Prostate gland (tissue), 2 donors: ENCODE measurements around the gene SLC34A1. TPM values are rescaled to one million over a fixed set of nuclear protein-coding genes. Genes with fewer than 3 reads are reported as not detected.

Experiments
- DNase-seq: peaks from one replicate; pipeline ENCODE4 v3.0.0-alpha.2; 2019; ENCODE audit warnings: low spot score
- H3K27ac ChIP-seq, 2 donors: fragments of 200-600 bp; sonication (generic); 2 replicates each; pipeline ENCODE4 v1.5.1; 2017 to 2019
- H3K27me3 ChIP-seq: fragments of 200-600 bp; sonication (generic); replicated peaks from 2 replicates; pipeline ENCODE4 v1.5.1; 2019; ENCODE audit not compliant: insufficient read depth
- H3K36me3 ChIP-seq, 2 donors: fragments of 200-600 bp; sonication (generic); 1 replicate in 1 of 2; 2 replicates in 1 of 2; pipeline versions ENCODE4 v1.5.1 to v1.8.1; 2017 to 2019
- H3K4me1 ChIP-seq: fragments of 200-600 bp; sonication (generic); replicated peaks from 2 replicates; pipeline ENCODE4 v1.5.1; 2019
- H3K4me3 ChIP-seq, 2 donors: fragments of 200-600 bp; sonication (generic); 2 replicates each; pipeline ENCODE4 v1.5.1; 2017 to 2019
- H3K9me3 ChIP-seq: fragments of 200-600 bp; sonication (generic); 2 replicates; pipeline ENCODE4 v1.5.1; 2017
- CTCF ChIP-seq, 4 experiments: fragments of 200-600 bp in 2 of 4; fragments of 450-650 bp in 2 of 4; sonication (generic) in 2 of 4; IDR thresholded peaks; 1 replicate in 3 of 4; 2 replicates in 1 of 4; pipeline ENCODE4 v1.5.1; 2016 to 2019; ENCODE audit warnings: antibody characterized with exemption in 4 of 4, mild to moderate bottlenecking in 2 of 4, moderate library complexity in 2 of 4
- POLR2A ChIP-seq: fragments of 450-650 bp; IDR thresholded peaks from one replicate; pipeline ENCODE4 v1.6.1; 2016; ENCODE audit warnings: antibody characterized with exemption, mild to moderate bottlenecking
- POLR2AphosphoS5 ChIP-seq: sonication (generic); formaldehyde crosslinking; IDR thresholded peaks from one replicate; pipeline ENCODE4 v1.6.1; 2017; ENCODE audit warnings: antibody characterized with exemption
- whole genome bisulfite sequencing: methylation state at CpG from one replicate; pipeline ENCODE4 v1.1.5; 2018; 5-methylcytosine and 5-hydroxymethylcytosine counted together
- intact Hi-C: fragments of 100-400 bp; cut with DNase I; formaldehyde crosslinking; loops from one replicate; pipeline ENCODE4 v1.14.2; 2022
- total RNA-seq, 2 donors: library from RNA; depleted of rRNA; stranded (reverse); fragments of >200 nt; gene quantifications; one replicate each; pipeline ENCODE4 v1.1.0, GENCODE V29; 2016

SLC34A1 gene
- total RNA-seq, 2 donors from 2014 or later, result not detected

DNA sequence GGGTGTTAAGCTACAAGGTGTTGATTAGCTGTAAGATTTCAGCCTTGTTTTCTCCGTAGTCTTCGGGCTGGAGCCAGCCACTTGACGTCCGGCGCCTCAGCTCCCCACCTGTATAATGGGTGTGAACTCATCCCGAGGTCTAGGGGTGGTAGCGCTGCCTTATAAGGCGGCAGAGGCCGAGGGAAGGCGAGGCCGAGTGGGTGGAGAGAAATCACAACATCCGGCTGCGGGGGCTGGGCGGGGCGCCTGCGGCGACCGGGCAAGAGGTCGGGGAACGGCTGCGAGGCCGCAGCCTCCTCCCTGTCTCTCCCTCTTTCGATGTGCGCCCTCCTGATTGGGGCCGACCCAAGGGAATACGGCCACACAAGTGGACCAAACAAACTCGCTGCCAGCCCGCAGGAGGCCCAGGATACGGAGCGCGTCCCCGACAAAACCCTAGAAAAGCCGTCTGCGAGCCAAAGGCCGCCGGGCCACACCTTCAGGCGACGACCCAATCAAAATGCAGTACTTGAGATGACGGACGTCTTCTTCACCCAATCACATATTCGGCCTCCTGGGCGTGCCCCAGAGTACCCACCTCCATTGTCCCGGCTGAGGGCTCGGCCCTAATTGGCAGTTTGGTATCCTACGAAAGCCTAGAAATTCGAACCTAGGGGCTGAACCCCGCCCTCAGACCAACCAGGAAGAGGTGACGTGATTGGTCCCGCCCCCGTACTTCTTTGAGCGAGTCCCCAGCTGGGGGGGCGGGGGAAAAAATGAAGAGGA is 41.7 kb downstream of the SLC34A1 start:
- H3K4me3 ChIP-seq, result peak overlapping the region; percentile 31 to 56
- peak; percentile 100 for DNase-seq
- H3K27ac ChIP-seq, result peak overlapping the region; percentile 92 to 94
- peaks cover 3% of the 10 kb centered on the region for H3K4me1 ChIP-seq
- WGBS, result under 1% methylated on average over 52 of the region's 52 CpGs
- TF ChIP-seq POLR2A (peak; percentile 85), CTCF (IDR thresholded peaks at IDR 0.05) (peak in 1 of 4 experiments; percentile 1), POLR2AphosphoS5 (peak; percentile 89)
- H3K9me3 ChIP-seq, result no peaks in the 10 kb centered on the region
- no peaks in the 10 kb centered on the region for H3K27me3 ChIP-seq
- intact Hi-C loops, result no loop called here
- H3K36me3 ChIP-seq, result no peaks in the 10 kb centered on the region

GRCh38 chr5:177426566-177427210 is 42.5 kb downstream of the SLC34A1 start, which contains the start of gene GRK6:
GRK6 (plus strand) TSS chr5:177426676; CDS start chr5:177426846, 170 bp downstream.
- intact Hi-C loops, result no loop called here

GRCh38 chr5:177427211-177427822 is 43.1 kb downstream of the SLC34A1 start:
- peaks cover 3% of the 10 kb centered on the region for H3K4me1 ChIP-seq
- peak overlapping the region; percentile 84 for H3K27ac ChIP-seq
- no peak for TF ChIP-seq POLR2AphosphoS5
- no peak for TF ChIP-seq POLR2A
- TF ChIP-seq CTCF (IDR thresholded peaks at IDR 0.05), result no peak

More at GRCh38 chr5:177426566-177427210, 42.5 kb downstream of the SLC34A1 start, which contains the start of gene GRK6:
- TF ChIP-seq CTCF (IDR thresholded peaks at IDR 0.05), result no peak
- TF ChIP-seq POLR2A, result no peak
- TF ChIP-seq POLR2AphosphoS5, result no peak
- H3K4me1 ChIP-seq, result peaks cover 3% of the 10 kb centered on the region
- peak within 1 kb of the TSS; percentile 89 to 90 for H3K4me3 ChIP-seq
- peak within 1 kb of the TSS; percentile 92 to 94 for H3K27ac ChIP-seq
- WGBS, result under 1% methylated on average over 79 of the region's 82 CpGs
- H3K27me3 ChIP-seq, result no peaks in the 10 kb centered on the region
- DNase-seq, result peak; percentile 21
- no peaks in the 10 kb centered on the region for H3K36me3 ChIP-seq
- H3K9me3 ChIP-seq, result no peaks in the 10 kb centered on the region

GRCh38 chr5:177427919-177428573 is 43.8 kb downstream of the SLC34A1 start:
- Histone ChIP-seq H3K9me3 (no peaks in the 10 kb centered on the region), H3K27ac (peak overlapping the region in 1 of 2 donors; percentile 84), H3K27me3 (no peaks in the 10 kb centered on the region), H3K4me3 (peak overlapping the region; percentile 89 to 90), H3K36me3 (peaks cover 1 to 6% of the 10 kb centered on the region in 2 donors), H3K4me1 (peaks cover 3% of the 10 kb centered on the region)
- no peak for TF ChIP-seq CTCF (IDR thresholded peaks at IDR 0.05)
- no peak for TF ChIP-seq POLR2AphosphoS5
- TF ChIP-seq POLR2A, result no peak
- WGBS, result 74% methylated on average over 11 of the region's 11 CpGs
- intact Hi-C loops, result no loop called here
- DNase-seq, result no peak

More at GRCh38 chr5:177427211-177427822, 43.1 kb downstream of the SLC34A1 start:
- intact Hi-C loops, result no loop called here
- Histone ChIP-seq H3K4me3 (peak overlapping the region; percentile 89 to 90), H3K9me3 (no peaks in the 10 kb centered on the region), H3K36me3 (peaks cover 0 to 2% of the 10 kb centered on the region in 2 donors), H3K27me3 (no peaks in the 10 kb centered on the region)
- 12% methylated on average over 11 of the region's 11 CpGs for WGBS
- DNase-seq, result peak; percentile 29
